ENCODE results near the gene MAML2.

MAML2 gene

GRCh38 chr11:96338910-96339705, 3.9 kb downstream of the MAML2 start:
- FAIRE-seq = no peak

DNA sequence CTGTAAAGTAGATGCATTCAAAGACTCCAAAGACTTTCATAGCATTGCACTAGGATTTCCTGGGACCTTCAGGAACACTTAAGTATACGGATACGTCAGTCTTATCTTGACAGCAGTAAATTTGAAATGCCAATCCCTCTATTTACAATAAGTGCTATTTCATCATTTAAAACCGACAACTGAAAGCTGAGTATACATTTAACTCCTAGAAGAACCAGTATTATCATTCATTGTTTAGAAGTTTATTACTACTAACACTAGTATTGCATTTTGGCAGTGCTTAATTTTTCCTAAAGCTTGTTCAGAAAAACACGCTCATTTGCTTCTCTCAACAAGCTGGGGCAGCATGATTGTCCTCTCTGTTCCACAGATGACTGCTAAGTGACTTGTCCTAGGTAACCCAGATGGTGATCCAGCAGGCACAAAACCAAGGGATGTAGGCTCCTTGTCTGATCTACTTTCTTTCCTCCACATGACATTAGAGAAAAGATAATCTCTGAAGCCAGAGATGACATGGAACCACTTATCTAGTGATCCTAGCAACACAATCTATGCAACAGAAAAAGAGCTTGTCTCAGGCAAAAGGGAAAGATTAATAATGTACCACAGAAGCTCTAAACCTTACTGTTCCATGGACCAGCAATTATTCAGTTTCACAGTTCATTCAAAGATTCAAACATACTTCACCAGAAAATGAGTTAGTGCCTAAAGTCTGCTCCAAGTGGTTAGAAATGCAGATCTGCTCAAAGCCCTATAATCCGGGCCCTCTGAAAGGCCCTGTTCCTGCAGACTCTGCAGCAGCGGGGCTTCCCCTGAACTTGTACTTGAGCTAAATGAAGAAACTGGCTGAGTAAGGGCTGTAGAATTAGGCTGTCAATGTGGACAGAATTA, 5.2 kb downstream of the MAML2 start:
- FAIRE-seq = no peak

DNA sequence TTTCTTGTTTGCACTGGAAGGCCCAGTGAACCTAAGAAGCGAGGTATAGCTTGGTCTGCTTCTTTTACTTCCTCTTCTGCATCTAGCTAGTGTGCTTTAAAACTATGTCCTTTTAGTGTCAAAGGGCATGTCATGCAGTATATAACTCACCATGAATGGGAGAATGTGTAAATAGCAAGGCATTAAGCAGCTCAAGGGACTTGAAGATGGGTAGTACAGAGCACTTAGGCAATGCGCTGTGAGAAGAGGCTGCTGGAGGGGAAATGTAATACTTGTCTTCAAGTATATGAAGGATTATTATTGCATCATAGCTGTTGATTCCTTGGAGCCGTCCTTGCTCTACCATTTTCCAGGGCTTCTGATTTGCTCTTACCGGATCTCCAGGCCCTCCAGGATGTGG, 7.6 kb downstream of the MAML2 start:
- FAIRE-seq = no peak

DNA sequence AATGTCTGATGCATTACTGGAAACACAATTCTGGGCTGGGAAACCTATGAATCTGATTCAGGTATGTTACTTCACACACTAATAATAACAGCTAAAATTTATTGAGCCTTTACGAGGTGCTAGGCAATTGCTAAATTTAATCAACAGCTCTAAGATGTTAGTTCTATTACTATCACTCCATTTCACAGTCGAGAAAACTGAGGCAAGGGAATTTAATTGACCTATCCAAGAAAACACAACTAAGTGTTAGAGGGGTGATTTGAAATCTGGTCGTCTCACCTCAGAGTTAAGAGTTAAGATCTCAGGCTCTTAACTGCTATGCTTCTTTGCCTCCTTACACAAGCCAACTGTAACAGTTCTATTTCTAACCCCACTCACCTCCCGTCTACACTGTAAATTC, 8.8 kb downstream of the MAML2 start:
- FAIRE-seq = no peak

DNA sequence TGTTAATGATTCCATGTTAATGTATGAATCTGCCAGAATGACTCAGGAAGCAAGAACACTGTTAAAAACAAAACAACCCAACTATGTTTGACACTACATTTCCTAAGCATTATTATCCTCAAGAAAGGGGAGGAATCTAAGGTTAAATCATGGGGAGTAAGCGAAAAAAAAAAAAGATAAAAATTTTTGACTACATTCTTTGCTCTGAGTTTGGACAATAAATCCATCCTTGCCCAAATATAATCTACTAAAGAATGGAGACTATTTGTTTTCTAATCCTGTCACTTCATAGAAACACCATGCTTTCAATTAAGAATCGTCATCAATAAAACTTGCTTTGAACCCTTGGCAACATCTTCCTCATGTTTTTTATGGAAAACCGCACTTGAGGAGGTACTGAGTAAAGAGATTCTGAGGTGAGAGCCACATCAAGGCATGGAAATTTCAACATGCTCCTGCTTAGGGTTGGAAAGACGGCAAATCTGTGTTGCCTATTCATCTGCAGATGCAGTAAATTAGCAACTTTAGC, 9.7 kb downstream of the MAML2 start:
- peak; percentile 43 for FAIRE-seq

- FAIRE-seq = no peak
Measured at GRCh38 chr11:96332126-96332771, 10.7 kb downstream of the MAML2 start.

DNA sequence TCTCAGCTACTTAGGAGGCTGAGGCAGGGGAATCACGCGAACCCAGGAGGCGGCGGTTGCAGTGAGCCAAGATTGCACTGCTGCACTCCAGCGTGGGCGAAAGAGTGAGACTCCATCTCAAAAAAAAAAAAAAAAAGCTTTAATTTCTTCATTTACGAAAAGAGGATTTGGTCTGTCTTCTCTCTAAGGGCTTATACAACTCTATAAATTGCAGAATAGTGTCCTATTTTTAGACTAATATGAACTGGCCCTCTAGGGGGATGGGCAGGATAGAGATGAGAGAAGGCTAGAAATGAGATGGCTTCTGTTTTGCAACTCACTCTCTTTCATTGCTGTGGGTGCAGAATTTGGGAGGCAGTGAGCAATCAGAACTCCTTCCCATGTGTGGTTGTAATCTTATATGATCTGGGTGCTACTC, 11.3 kb downstream of the MAML2 start:
- FAIRE-seq = no peak

- no peak for FAIRE-seq
Measured at GRCh38 chr11:96330511-96330859, 12.5 kb downstream of the MAML2 start.

GRCh38 chr11:96329855-96330510, 13.0 kb downstream of the MAML2 start:
- FAIRE-seq = no peak

GRCh38 chr11:96329419-96329818, 13.6 kb downstream of the MAML2 start:
- no peak for FAIRE-seq

- no peak for FAIRE-seq
Measured at GRCh38 chr11:96328395-96329010, 14.5 kb downstream of the MAML2 start.

- FAIRE-seq = no peak
Measured at GRCh38 chr11:96326959-96327358, 16.0 kb downstream of the MAML2 start.

- FAIRE-seq = no peak
Measured at GRCh38 chr11:96324912-96325311, 18.1 kb downstream of the MAML2 start.

GRCh38 chr11:96323642-96323985, 19.4 kb downstream of the MAML2 start:
- FAIRE-seq = no peak

GRCh38 chr11:96322775-96323641, 20.0 kb downstream of the MAML2 start:
- FAIRE-seq = no peak

DNA sequence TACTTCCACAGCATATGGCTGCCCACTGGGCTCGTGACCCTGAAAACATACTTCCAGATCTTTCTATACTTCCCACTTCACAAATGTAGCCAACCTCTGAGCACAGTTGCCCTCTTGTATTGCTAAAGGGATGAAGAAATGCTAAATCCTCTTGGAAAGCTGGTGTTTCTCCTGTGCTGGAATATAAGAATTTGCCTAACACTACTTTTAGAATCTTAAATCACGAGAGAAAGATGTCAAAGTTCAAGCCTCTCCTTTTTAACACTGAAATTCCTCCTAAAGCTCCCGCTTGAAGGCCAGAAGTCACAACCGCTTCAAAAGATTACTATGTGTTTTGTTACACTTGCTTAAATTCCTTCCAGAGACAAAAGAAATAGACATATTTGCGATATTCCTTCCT, 21.9 kb downstream of the MAML2 start:
- no peak for FAIRE-seq

DNA sequence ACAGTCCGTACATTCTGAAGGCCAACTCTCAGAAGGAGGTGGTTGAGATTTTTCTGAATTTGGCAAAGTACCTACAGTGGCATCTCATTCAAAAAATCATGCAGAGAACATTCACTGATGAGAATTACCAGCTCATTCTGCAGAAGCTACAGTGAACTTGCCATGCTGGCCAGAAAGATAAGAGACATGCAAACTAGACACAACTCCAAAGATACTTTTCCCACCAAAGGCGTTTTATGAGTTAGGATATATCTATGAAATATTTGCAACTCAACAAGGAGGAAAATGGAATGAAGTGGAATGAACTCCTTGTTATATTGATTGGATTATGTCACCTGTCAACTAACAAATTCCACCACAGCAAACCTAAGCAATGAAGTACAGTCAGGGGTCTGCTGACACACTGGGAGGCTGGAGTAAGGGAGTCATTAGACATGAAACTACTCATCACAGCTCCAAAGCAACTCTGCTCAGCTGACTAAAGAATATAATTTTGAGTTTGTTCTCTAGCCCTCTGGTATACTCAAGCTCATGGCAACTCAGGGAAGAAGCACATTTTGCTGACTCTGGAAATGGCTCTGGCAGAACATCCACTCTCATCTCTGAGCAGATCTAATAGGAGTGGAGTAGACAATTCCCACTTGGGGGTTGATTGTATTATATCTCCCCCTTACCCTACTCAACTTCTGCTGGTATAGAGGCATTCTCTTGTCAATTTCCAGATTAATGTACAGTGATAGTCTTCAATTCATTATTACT, 22.9 kb downstream of the MAML2 start:
- no peak for FAIRE-seq

GRCh38 chr11:96318850-96319249, 24.1 kb downstream of the MAML2 start:
- no peak for FAIRE-seq

GRCh38 chr11:96318399-96318798, 24.6 kb downstream of the MAML2 start:
- FAIRE-seq = no peak

DNA sequence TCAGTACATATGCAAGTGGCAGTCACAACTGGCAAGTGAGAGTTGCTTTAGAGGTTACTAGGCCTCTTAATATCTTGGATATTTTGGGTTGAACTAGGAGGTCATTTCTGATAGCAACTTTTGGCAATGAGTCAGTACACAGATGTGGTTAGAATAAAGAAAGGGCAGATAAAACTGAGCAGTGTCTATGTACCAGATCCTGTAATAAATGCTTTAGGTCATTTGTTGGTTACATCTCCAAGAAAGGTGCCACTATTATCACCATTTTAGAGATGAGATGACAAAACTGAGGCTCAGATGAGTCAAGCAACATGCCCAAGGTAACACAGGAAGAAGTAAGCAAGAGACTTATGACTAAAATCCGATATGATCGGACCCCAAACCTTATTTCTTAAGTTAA, 25.0 kb downstream of the MAML2 start:
- FAIRE-seq = no peak

- FAIRE-seq = no peak
Measured at GRCh38 chr11:96317571-96317970, 25.4 kb downstream of the MAML2 start.
